ENCODE data around the gene HSPA4.
"Not testable (repeated sequence)": the region's sequence is repeated elsewhere in the genome, so short reads cannot be mapped to it uniquely, and the experiment has no call there.

Gene HSPA4

DNA sequence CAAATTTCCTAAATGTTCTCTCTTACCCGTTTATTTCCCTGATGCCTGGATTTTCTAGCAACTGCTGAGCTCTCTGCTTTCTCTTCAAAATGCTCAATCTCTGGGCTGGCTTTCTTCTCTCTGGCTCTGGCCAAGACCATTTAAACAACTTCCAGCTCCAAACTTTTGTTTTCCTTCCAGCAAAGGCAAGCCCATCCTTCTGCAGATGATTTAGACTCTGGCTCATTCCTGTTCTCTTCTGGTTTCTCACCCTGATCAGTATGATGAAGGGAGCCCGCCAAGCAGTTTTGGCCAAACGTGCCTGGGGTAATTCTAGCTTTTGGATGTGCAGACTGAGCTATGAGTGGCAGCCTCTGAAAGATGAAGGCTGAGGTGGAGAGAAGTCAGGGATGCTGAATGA lies 78.1 kb downstream of the HSPA4 start:
- Histone ChIP-seq H3K27ac (no peak overlapping the region), H3K9me3 (no peaks in the 10 kb centered on the region), H3K27me3 (no peaks in the 10 kb centered on the region), H3K4me1 (ENCODE audit: control insufficient read depth in 1 of 2, insufficient read depth in 1 of 2, low read depth in 1 of 2, low read length in 1 of 2) (peaks cover 3 to 6% of the 10 kb centered on the region in 2 experiments), H3K36me3 (no peaks in the 10 kb centered on the region), H3K4me3 (ENCODE audit: low read depth in 1 of 2, low read length in 1 of 2) (no peak overlapping the region)
- TF ChIP-seq, protein P1, sequence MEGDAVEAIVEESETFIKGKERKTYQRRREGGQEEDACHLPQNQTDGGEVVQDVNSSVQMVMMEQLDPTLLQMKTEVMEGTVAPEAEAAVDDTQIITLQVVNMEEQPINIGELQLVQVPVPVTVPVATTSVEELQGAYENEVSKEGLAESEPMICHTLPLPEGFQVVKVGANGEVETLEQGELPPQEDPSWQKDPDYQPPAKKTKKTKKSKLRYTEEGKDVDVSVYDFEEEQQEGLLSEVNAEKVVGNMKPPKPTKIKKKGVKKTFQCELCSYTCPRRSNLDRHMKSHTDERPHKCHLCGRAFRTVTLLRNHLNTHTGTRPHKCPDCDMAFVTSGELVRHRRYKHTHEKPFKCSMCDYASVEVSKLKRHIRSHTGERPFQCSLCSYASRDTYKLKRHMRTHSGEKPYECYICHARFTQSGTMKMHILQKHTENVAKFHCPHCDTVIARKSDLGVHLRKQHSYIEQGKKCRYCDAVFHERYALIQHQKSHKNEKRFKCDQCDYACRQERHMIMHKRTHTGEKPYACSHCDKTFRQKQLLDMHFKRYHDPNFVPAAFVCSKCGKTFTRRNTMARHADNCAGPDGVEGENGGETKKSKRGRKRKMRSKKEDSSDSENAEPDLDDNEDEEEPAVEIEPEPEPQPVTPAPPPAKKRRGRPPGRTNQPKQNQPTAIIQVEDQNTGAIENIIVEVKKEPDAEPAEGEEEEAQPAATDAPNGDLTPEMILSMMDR (IDR thresholded peaks at IDR 0.05) = no peak

DNA sequence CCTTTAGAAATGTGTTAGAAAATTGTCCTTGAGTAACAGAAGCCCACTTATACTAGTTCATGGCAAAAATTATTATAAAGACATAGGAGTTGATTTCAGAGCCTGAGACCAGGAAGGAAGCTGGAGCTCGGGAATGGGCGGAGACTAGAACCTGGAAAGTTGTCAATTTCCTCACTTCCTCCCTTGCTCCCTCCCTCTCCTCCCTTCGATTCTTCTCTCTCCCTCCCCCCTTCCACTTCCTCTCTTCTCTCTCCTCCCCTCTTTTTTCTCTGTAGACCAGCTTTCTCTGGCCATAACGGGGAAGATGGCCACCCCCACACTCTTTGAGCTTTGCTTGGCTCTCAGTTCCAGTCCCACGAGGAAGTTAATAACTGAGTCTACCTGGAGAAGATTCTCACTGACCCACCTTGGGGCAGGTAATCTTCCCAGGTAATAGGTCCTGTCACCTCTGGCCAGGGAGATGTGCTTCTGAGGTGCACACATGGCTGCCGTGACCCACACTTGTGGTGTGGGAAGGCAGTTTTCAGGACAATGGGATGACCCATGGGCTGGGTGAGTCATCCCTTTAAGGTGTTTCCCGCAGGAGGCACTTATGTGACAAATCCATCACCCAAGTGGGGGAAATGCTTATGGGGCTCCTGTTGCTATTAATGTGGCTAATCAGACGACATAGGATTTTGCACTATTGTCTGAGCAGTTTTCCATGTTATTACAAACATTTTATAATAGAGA lies 78.7 kb downstream of the HSPA4 start:
- no peak overlapping the region for H3K4me3 ChIP-seq (ENCODE audit: low read depth in 1 of 2, low read length in 1 of 2)
- peaks cover 3 to 6% of the 10 kb centered on the region in 2 experiments for H3K4me1 ChIP-seq (ENCODE audit: control insufficient read depth in 1 of 2, insufficient read depth in 1 of 2, low read depth in 1 of 2, low read length in 1 of 2)
- no peaks in the 10 kb centered on the region for H3K27me3 ChIP-seq
- H3K27ac ChIP-seq = no peak overlapping the region
- no peaks in the 10 kb centered on the region for H3K36me3 ChIP-seq
- no peaks in the 10 kb centered on the region for H3K9me3 ChIP-seq
- TF ChIP-seq, protein P1 (IDR thresholded peaks at IDR 0.05) = no peak

DNA sequence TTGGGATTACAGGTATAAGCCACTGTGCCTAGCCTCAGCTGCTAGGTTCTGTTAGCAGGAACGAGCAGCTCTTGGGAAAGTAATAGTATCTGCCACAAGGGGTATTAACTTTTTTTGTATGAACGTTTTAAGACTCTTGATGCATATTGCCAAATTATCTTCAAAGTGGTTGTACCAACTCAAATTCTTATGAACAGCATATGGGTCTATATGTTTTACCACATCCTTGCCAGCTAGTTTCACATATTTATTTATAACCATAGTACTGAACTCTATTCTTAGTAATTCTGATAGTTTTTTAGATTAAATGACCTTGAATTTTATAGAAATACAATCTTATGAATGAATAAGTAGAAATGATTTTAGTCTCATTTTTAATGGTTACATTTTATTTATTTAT lies 80.9 kb downstream of the HSPA4 start:
- Histone ChIP-seq H3K9me3 (no peaks in the 10 kb centered on the region), H3K27me3 (no peaks in the 10 kb centered on the region), H3K4me3 (ENCODE audit: low read depth in 1 of 2, low read length in 1 of 2) (no peak overlapping the region), H3K4me1 (ENCODE audit: control insufficient read depth in 1 of 2, insufficient read depth in 1 of 2, low read depth in 1 of 2, low read length in 1 of 2) (peaks cover 3 to 6% of the 10 kb centered on the region in 2 experiments), H3K27ac (no peak overlapping the region), H3K36me3 (no peaks in the 10 kb centered on the region)
- TF ChIP-seq, protein P1 (IDR thresholded peaks at IDR 0.05) = no peak

DNA sequence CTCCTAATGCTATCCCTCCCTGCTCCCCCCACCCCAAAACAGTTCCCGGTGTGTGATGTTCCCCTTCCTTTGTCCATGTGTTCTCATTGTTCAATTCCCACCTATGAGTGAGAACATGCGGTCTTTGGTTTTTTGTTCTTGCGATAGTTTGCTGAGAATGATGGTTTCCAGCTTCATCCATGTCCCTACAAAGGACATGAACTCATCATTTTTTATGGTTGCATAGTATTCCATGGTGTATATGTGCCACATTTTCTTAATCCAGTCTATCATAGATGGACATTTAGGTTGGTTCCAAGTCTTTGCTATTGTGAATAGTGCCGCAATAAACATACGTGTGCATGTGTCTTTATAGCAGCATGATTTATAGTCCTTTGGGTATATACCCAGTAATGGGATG lies 81.4 kb downstream of the HSPA4 start:
- not testable (repeated sequence) for H3K36me3 ChIP-seq; H3K27me3 ChIP-seq; H3K4me1 ChIP-seq (ENCODE audit: control insufficient read depth in 1 of 2, insufficient read depth in 1 of 2, low read depth in 1 of 2, low read length in 1 of 2); H3K4me3 ChIP-seq (ENCODE audit: low read depth in 1 of 2, low read length in 1 of 2); H3K27ac ChIP-seq; H3K9me3 ChIP-seq

DNA sequence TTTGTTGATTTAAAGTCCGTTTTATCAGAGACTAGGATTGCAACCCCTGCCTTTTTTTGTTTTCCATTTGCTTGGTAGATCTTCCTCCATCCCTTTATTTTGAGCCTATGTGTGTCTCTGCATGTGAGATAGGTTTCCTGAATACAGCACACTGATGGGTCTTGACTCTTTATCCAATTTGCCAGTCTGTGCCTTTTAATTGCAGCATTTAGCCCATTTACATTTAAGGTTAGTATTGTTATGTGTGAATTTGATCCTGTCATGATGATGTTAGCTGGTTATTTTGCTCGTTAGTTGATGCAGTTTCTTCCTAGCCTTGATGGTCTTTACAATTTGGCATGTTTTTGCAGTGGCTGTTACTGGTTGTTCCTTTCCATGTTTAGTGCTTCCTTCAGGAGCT lies 85.1 kb downstream of the HSPA4 start:
- not testable (repeated sequence) for H3K36me3 ChIP-seq; H3K27me3 ChIP-seq; H3K27ac ChIP-seq; H3K4me3 ChIP-seq (ENCODE audit: low read depth in 1 of 2, low read length in 1 of 2); H3K9me3 ChIP-seq
- H3K4me1 ChIP-seq (ENCODE audit: control insufficient read depth in 1 of 2, insufficient read depth in 1 of 2, low read depth in 1 of 2, low read length in 1 of 2) = peaks cover 6 to 12% of the 10 kb centered on the region in 2 experiments

DNA sequence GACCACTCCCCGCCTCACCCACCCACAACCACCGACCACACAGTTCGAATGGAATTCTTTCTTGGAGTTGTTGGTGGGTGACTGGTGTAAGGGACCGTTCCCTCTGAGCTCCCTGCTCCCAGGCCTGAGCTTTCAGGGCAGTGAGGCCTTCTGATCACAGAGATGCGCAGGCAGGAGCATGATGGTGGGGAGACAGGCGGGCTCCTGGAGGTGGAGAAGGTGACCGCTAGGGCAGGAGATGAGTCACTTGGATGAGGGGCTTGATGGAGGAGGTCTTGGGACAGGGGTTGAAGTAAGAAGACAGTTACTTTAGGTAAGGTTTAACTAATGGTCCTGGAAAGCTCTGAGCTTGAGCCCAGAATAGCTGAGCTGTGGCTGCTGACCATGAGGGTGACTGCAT lies 88.5 kb downstream of the HSPA4 start:
- Histone ChIP-seq H3K4me3 (ENCODE audit: low read depth in 1 of 2, low read length in 1 of 2) (no peak overlapping the region), H3K9me3 (no peaks in the 10 kb centered on the region), H3K27me3 (no peaks in the 10 kb centered on the region), H3K27ac (no peak overlapping the region), H3K36me3 (no peaks in the 10 kb centered on the region), H3K4me1 (ENCODE audit: control insufficient read depth in 1 of 2, insufficient read depth in 1 of 2, low read depth in 1 of 2, low read length in 1 of 2) (peaks cover 6 to 12% of the 10 kb centered on the region in 2 experiments)
- TF ChIP-seq, protein P1 (IDR thresholded peaks at IDR 0.05) = no peak
